Colonic mucosa (tissue), 4 donors: Measurements from ENCODE around the gene ABLIM2. TPM values are rescaled to one million over a fixed set of nuclear protein-coding genes. Genes with fewer than 3 reads are reported as not detected.

ENCODE experiments used
- DNase-seq: peaks from one replicate; pipeline ENCODE4 v3.0.0-alpha.2; 2020
- H3K27ac ChIP-seq: fragments of 200-600 bp; one replicate; pipeline ENCODE4 v1.8.0; 2021
- H3K27me3 ChIP-seq: fragments of 200-600 bp; one replicate; pipeline ENCODE4 v1.8.0; 2021
- H3K36me3 ChIP-seq: fragments of 200-600 bp; one replicate; pipeline ENCODE4 v1.8.0; 2021
- H3K4me1 ChIP-seq: fragments of 200-600 bp; one replicate; pipeline ENCODE4 v1.8.0; 2021; ENCODE audit warnings: mild to moderate bottlenecking
- H3K4me3 ChIP-seq: fragments of 200-600 bp; one replicate; pipeline ENCODE4 v1.8.0; 2021
- H3K9ac ChIP-seq, 2 donors: one replicate each; pipeline ENCODE4 v1.7.0; 2013; ENCODE audit warnings: control low read depth in 2 of 2, low read depth in 2 of 2, low read length in 2 of 2
- H3K9me3 ChIP-seq: fragments of 200-600 bp; one replicate; pipeline ENCODE4 v1.8.0; 2021
- intact Hi-C: fragments of 100-400 bp; cut with DNase I; formaldehyde crosslinking; loops from one replicate; pipeline ENCODE4 v1.14.1; 2022
- total RNA-seq, 2 donors: library from RNA; stranded (reverse); fragmentation: NEBNext Ultra II Directional in 1 of 2; extraction: Animal tissue kit (Norgen Biotek cat#: 25700) in 1 of 2; gene quantifications; one replicate each; pipeline ENCODE4 v1.2.1, GENCODE V29; 2021
- TF ChIP-seq, protein P1 (sequence below): fragments of 200-600 bp; IDR thresholded peaks from one replicate; pipeline ENCODE4 v1.8.0; 2022; ENCODE audit warnings: antibody characterized with exemption, mild to moderate bottlenecking
- donor health status: healthy.
- donor health status: DM: no; HTN: no; CAD: no.
- donor health status: DM: no; HTN: no; CAD: no.

The ABLIM2 gene
- total RNA-seq, 2 donors from 2014 or later = 11.1 to 11.5 TPM

DNA sequence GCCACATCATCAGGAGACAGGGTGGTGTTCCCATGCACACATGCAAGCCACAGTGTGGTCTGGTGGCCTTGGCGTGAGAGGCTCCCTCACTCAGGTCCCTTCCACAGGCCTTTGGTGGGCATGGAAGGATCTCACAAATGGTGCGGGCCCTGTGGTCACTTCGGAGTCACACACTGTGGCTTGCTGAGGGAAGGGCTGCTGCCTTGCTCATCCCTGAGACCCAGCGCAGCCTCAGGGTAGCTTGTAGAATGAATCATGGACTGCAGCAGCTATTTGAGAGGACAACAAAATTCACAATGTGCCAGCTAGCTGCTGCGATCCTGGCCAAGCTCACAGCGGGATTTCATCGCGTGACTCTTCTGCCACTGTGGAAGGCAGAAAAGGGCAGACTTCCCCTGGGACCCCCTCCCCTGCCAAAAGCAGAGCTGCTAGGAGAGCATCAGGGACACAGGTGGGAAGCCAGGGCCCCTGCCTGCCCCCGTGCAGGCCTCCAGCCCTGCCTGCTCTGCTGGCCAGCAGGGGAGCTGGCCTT, 106.4 kb downstream of the ABLIM2 start:
- TF ChIP-seq, protein P1, sequence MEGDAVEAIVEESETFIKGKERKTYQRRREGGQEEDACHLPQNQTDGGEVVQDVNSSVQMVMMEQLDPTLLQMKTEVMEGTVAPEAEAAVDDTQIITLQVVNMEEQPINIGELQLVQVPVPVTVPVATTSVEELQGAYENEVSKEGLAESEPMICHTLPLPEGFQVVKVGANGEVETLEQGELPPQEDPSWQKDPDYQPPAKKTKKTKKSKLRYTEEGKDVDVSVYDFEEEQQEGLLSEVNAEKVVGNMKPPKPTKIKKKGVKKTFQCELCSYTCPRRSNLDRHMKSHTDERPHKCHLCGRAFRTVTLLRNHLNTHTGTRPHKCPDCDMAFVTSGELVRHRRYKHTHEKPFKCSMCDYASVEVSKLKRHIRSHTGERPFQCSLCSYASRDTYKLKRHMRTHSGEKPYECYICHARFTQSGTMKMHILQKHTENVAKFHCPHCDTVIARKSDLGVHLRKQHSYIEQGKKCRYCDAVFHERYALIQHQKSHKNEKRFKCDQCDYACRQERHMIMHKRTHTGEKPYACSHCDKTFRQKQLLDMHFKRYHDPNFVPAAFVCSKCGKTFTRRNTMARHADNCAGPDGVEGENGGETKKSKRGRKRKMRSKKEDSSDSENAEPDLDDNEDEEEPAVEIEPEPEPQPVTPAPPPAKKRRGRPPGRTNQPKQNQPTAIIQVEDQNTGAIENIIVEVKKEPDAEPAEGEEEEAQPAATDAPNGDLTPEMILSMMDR = no peak
- DNase-seq = no peak
- no peaks in the 10 kb centered on the region for H3K9me3 ChIP-seq
- no peaks in the 10 kb centered on the region for H3K36me3 ChIP-seq
- H3K27me3 ChIP-seq = no peaks in the 10 kb centered on the region
- no peak overlapping the region for H3K4me3 ChIP-seq
- no peak overlapping the region for H3K9ac ChIP-seq
- no peaks in the 10 kb centered on the region for H3K4me1 ChIP-seq
- intact Hi-C loops = no loop called here
- H3K27ac ChIP-seq = no peak overlapping the region

- Histone ChIP-seq H3K27me3 (no peaks in the 10 kb centered on the region), H3K4me1 (no peaks in the 10 kb centered on the region), H3K9me3 (no peaks in the 10 kb centered on the region), H3K9ac (no peak overlapping the region), H3K4me3 (no peak overlapping the region), H3K27ac (no peak overlapping the region), H3K36me3 (no peaks in the 10 kb centered on the region)
- intact Hi-C loops = no loop called here
- DNase-seq = no peak
- TF ChIP-seq, protein P1 = no peak
These were observed 107.0 kb downstream of the ABLIM2 start for GRCh38 chr4:8051644-8052043.

GRCh38 chr4:8050555-8051206, 107.9 kb downstream of the ABLIM2 start:
- Histone ChIP-seq H3K36me3 (no peaks in the 10 kb centered on the region), H3K4me3 (no peak overlapping the region), H3K27ac (no peak overlapping the region), H3K4me1 (no peaks in the 10 kb centered on the region), H3K9ac (no peak overlapping the region), H3K9me3 (no peaks in the 10 kb centered on the region), H3K27me3 (no peaks in the 10 kb centered on the region)
- peak; percentile 42 for DNase-seq
- intact Hi-C loops = no loop called here
- TF ChIP-seq, protein P1 = no peak

DNA sequence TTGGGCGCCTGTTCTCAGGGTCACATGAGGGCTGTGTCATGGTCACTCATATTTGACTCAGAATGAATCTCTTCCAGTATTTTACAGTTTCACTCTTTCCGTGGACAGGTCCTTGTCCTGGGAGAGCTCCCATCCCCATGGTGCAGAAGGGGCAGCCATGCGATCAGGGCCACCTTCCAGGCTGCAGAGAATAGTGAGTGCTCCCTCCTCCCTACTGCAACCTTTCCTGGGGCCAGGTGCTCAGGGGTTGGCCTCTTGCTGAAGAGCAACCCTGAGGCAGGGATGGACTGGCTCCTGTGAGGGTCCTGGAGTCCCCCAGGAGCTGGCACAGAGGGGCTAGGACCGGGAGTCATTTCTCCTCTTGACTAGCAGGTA, 108.4 kb downstream of the ABLIM2 start:
- no peak for DNase-seq
- no peak overlapping the region for H3K4me3 ChIP-seq
- H3K9me3 ChIP-seq = no peaks in the 10 kb centered on the region
- intact Hi-C loops = no loop called here
- TF ChIP-seq, protein P1 = no peak
- H3K27me3 ChIP-seq = no peaks in the 10 kb centered on the region
- no peaks in the 10 kb centered on the region for H3K4me1 ChIP-seq
- no peak overlapping the region for H3K27ac ChIP-seq
- H3K36me3 ChIP-seq = no peaks in the 10 kb centered on the region
- no peak overlapping the region for H3K9ac ChIP-seq

DNA sequence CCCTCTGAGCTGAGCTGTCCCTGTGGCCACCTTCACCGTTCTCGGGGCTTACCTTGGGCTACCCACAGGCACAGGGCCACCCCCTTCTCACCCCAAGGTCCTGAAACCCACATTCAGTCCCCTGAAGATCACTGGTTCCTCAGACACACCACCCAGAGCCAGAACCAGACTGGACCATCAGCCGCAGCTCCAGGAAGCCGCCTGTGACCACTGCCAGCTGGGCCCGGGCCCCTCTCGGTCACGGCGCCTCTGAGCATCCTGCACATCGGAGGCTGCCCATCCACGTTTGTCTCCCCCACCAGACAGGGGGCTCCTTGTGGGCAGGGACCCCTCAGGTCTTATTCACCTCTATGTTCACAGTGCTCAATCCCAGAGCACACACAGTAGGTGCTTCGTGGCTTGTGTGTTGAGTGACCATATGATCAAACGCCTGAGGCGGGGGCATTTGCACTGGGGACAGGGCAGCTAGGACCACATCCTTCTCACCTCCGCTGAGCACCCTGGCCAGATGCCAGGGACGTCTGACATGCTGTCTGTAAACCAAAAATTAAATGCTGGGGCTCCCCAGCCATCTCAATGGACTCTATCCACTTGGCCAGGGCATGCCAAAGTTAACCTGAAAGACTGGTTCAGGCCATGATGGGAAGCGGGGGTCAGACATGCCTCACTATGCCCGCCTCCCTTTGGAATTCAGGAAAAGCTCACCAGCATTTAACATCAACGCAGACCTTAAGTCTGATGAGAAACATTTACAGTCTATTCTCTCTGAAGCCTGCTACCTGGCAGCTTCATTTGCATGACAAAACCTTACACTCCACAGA, 109.5 kb downstream of the ABLIM2 start:
- Histone ChIP-seq H3K36me3 (no peaks in the 10 kb centered on the region), H3K9ac (no peak overlapping the region), H3K4me1 (no peaks in the 10 kb centered on the region), H3K27ac (no peak overlapping the region), H3K9me3 (no peaks in the 10 kb centered on the region), H3K4me3 (no peak overlapping the region), H3K27me3 (no peaks in the 10 kb centered on the region)
- DNase-seq = no peak
- TF ChIP-seq, protein P1 = no peak
- intact Hi-C loops = no loop called here
